ENCODE results near the gene TULP1.

TULP1 gene

DNA sequence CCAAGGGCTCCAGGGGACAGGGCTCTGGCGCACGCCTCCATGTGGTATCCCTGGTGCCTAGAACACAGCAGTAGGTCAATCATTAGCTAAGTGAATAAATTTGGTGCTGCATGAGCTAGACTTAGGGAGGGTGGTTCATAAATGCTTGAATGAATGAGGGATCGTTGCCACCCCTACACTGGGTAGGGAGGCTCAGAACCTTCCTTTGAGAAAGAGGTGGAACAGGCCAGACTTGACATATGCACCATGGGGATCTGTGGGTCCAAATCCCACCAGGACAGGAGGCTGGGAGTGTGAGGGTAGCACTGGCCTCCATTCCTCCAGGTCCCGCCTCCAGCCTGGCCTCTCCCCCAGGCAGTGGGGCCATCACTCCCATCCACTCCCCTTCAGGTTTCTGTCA lies 29.6 kb downstream of the TULP1 start:
- Mint-ChIP-seq H3K27ac (no peak overlapping the region), H3K4me3 (no peak overlapping the region), H3K9me3 (no peaks in the 10 kb centered on the region), H3K27me3 (ENCODE audit: low read depth, poor library complexity) (no peaks in the 10 kb centered on the region), H3K36me3 (ENCODE audit: low read depth) (peaks cover 17% of the 10 kb centered on the region), H3K4me1 (peaks cover 55% of the 10 kb centered on the region)
- DNase-seq, result no peak
- TF ChIP-seq, protein P1, sequence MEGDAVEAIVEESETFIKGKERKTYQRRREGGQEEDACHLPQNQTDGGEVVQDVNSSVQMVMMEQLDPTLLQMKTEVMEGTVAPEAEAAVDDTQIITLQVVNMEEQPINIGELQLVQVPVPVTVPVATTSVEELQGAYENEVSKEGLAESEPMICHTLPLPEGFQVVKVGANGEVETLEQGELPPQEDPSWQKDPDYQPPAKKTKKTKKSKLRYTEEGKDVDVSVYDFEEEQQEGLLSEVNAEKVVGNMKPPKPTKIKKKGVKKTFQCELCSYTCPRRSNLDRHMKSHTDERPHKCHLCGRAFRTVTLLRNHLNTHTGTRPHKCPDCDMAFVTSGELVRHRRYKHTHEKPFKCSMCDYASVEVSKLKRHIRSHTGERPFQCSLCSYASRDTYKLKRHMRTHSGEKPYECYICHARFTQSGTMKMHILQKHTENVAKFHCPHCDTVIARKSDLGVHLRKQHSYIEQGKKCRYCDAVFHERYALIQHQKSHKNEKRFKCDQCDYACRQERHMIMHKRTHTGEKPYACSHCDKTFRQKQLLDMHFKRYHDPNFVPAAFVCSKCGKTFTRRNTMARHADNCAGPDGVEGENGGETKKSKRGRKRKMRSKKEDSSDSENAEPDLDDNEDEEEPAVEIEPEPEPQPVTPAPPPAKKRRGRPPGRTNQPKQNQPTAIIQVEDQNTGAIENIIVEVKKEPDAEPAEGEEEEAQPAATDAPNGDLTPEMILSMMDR (IDR thresholded peaks at IDR 0.05), result no peak

DNA sequence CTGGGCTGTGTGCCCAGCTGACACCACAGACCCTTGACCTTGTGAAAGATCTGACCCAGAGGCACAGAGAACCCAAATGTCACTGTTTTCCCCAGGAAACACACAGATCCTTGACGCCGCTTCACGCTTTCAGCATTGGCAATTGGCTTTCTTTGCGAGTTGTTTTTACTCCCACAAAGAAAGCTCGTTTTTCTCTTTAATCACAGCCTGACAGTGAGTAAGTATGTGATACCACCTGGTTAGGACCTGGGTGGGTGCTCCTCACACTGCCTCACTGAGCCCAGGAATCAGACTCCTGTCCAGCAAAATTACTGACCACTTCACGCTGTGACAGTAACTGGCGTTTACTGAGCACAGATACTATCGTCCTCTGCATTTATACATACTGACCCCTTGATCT lies 31.5 kb downstream of the TULP1 start:
- peaks cover 35% of the 10 kb centered on the region for H3K36me3 Mint-ChIP-seq (ENCODE audit: low read depth)
- H3K4me3 Mint-ChIP-seq, result no peak overlapping the region
- no peak for DNase-seq
- no peaks in the 10 kb centered on the region for H3K9me3 Mint-ChIP-seq
- H3K27me3 Mint-ChIP-seq (ENCODE audit: low read depth, poor library complexity), result no peaks in the 10 kb centered on the region
- peak overlapping the region; percentile 70 for H3K27ac Mint-ChIP-seq
- TF ChIP-seq, protein P1 (IDR thresholded peaks at IDR 0.05), result no peak
- H3K4me1 Mint-ChIP-seq, result peaks cover 48% of the 10 kb centered on the region

DNA sequence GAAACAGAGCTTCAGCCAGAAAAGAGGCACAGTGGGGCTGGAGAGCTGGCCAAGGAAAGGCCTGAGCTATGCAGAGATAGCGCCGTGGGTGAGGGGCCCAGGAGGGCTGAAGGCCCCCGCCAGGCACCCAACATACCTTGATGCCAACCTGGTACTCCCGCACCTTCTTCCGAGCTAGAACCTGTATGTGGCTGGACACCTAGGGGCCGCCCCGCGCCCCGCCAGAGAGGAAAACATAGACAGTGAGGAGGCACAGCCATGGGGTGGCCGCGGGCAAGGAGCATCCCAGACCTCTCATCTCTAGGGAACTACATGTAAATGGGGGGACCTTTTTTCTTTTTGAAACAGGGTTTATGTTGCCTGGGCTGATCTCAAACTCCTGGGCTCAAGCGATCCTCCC lies 32.5 kb downstream of the TULP1 start:
- Mint-ChIP-seq H3K27me3 (ENCODE audit: low read depth, poor library complexity) (no peaks in the 10 kb centered on the region), H3K9me3 (no peaks in the 10 kb centered on the region), H3K4me1 (peaks cover 45% of the 10 kb centered on the region), H3K36me3 (ENCODE audit: low read depth) (peaks cover 35% of the 10 kb centered on the region), H3K4me3 (no peak overlapping the region), H3K27ac (peak overlapping the region; percentile 71)
- TF ChIP-seq, protein P1 (IDR thresholded peaks at IDR 0.05), result no peak
- no peak for DNase-seq

DNA sequence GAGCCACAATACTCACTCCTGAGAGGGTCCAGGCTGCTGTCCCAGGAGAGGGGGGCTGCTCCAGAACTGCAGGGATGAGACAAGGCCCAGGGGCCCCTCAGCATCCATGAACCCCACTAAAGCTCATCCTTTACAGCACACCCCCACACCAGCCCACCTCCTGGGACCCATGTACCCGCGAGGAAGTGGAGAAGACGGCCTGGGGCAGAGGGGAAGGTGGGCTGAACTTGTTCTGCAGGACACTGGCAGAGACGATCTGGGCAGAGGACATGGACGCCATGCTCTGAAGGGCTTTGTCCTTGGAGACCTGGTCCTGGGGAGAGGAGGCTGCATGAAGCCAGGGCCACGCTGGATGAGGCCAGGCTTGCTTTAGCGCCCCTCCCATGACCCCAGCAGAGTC lies 34.4 kb downstream of the TULP1 start:
- peaks cover 40% of the 10 kb centered on the region for H3K4me1 Mint-ChIP-seq
- H3K4me3 Mint-ChIP-seq, result no peak overlapping the region
- DNase-seq, result no peak
- peaks cover 36% of the 10 kb centered on the region for H3K36me3 Mint-ChIP-seq (ENCODE audit: low read depth)
- H3K9me3 Mint-ChIP-seq, result no peaks in the 10 kb centered on the region
- TF ChIP-seq, protein P1 (IDR thresholded peaks at IDR 0.05), result no peak
- peaks cover 2% of the 10 kb centered on the region for H3K27me3 Mint-ChIP-seq (ENCODE audit: low read depth, poor library complexity)
- no peak overlapping the region for H3K27ac Mint-ChIP-seq

DNA sequence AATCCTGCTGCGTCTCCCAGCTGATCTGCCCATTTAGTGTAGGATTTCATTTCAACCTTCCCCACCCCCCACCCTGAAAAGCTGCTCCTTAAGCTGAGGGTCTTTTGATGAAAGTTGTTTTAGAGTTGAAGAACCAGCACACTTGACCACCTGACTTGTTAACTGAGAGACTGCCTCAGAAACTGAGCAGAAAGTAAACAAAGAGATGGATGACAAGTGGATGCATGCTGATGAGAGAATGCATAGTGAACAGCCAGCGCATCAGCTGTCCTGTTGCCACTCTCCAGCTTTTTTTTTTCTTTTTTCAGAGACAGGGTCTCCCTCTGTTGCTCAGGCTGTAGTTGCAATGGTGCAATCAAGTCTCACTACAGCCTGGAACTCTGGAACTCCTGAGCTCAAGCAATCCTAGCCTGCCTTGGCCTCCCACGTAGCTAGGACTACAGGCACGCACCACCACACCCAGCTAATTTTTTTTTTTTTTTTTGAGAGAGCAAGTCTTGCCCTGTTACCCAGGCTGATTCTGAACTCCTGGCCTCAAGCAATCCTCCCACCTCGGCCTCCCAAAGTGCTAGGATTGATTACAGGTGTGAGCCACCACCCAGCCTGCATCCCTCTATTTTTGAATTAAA lies 35.0 kb downstream of the TULP1 start:
- H3K4me3 Mint-ChIP-seq, result no peak overlapping the region
- peaks cover 3% of the 10 kb centered on the region for H3K27me3 Mint-ChIP-seq (ENCODE audit: low read depth, poor library complexity)
- DNase-seq, result no peak
- peak overlapping the region; percentile 66 for H3K27ac Mint-ChIP-seq
- TF ChIP-seq, protein P1 (IDR thresholded peaks at IDR 0.05), result no peak
- H3K9me3 Mint-ChIP-seq, result no peaks in the 10 kb centered on the region
- peaks cover 36% of the 10 kb centered on the region for H3K4me1 Mint-ChIP-seq
- peaks cover 30% of the 10 kb centered on the region for H3K36me3 Mint-ChIP-seq (ENCODE audit: low read depth)

DNA sequence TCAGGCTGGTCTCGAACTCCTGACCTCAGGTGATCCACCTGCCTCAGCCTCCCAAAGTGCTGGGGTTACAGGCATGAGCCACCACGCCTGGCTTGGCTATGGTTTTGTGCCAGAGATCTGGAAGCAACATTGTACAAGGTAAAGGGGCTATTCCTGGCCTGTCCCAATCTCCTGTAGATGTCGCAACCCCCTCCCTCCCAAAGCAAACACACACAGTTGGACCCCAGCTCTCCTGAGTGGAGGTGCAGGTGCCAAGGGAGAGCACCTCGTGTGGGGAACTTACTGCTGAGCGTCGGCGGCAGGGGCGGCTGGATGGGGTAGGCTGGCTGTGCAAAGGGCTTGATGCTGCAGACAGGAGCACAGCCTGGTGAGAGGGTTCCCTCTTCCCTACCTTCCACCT lies 35.7 kb downstream of the TULP1 start:
- Mint-ChIP-seq H3K4me1 (peaks cover 42% of the 10 kb centered on the region), H3K9me3 (no peaks in the 10 kb centered on the region), H3K27me3 (ENCODE audit: low read depth, poor library complexity) (peaks cover 3% of the 10 kb centered on the region), H3K4me3 (no peak overlapping the region), H3K36me3 (ENCODE audit: low read depth) (peaks cover 35% of the 10 kb centered on the region), H3K27ac (no peak overlapping the region)
- TF ChIP-seq, protein P1 (IDR thresholded peaks at IDR 0.05), result no peak
- DNase-seq, result no peak
